H1 (cell line): ENCODE data around the gene UBASH3A. TPM values are rescaled to one million over a fixed set of nuclear protein-coding genes. Genes with fewer than 3 reads are reported as not detected.

Experiments used
- CTCF ChIA-PET: fragments of 300-600 bp; sonication (Branson Sonifier 250); formaldehyde crosslinking; loops from one replicate; lab custom pipeline; 2021; ENCODE audit not compliant: partially characterized antibody; lab: Charles Lee
- POLR2A ChIA-PET: fragments of 300-600 bp; sonication (Branson Sonifier 250); formaldehyde crosslinking; loops from one replicate; lab custom pipeline; 2021; ENCODE audit warnings: inconsistent platforms; ENCODE audit not compliant: partially characterized antibody; lab: Charles Lee
- DNase-seq, 2 experiments: peaks; one replicate each; pipeline versions ENCODE4 v3.0.0 to v3.0.0-alpha.2; 2010 to 2022; ENCODE audit warnings: low spot score in 2 of 2, low read depth in 1 of 2, mixed read lengths in 1 of 2
- FAIRE-seq: peaks from 2 replicates; lab custom pipeline; 2011; peaks lifted over from hg19 to GRCh38; lab: Jason Lieb, UNC
- H2AFZ ChIP-seq: 2 replicates; pipeline ENCODE4 v1.8.1; 2012; ENCODE audit warnings: low read length, inconsistent platforms
- H2AK5ac ChIP-seq: 2 replicates; pipeline ENCODE4 v1.6.1; 2013; ENCODE audit warnings: low read depth, low read length
- H2BK120ac ChIP-seq: replicated peaks from 2 replicates; pipeline ENCODE3; 2013; ENCODE audit warnings: low read depth, low read length, inconsistent platforms
- H2BK12ac ChIP-seq: 2 replicates; pipeline ENCODE4 v1.6.1; 2013; ENCODE audit warnings: low read depth, low read length
- H2BK15ac ChIP-seq: 2 replicates; pipeline ENCODE4 v1.6.1; 2013; ENCODE audit warnings: low read length
- H2BK20ac ChIP-seq: 2 replicates; pipeline ENCODE4 v1.6.1; 2013; ENCODE audit warnings: low read length
- H2BK5ac ChIP-seq: 2 replicates; pipeline ENCODE4 v1.6.1; 2013; ENCODE audit warnings: low read depth, low read length
- H3K14ac ChIP-seq: 2 replicates; pipeline ENCODE4 v1.6.1; 2013; ENCODE audit warnings: inconsistent platforms; ENCODE audit not compliant: insufficient read length
- H3K18ac ChIP-seq: 2 replicates; pipeline ENCODE4 v1.6.1; 2013; ENCODE audit warnings: low read length; ENCODE audit errors: extremely low read depth
- H3K23ac ChIP-seq: 2 replicates; pipeline ENCODE4 v1.6.1; 2013; ENCODE audit warnings: inconsistent platforms; ENCODE audit not compliant: insufficient read length
- H3K23me2 ChIP-seq: 2 replicates; pipeline ENCODE4 v1.6.1; 2013; ENCODE audit warnings: low read depth, low read length
- H3K27ac ChIP-seq: 2 replicates; pipeline ENCODE4 v1.6.1; 2011; ENCODE audit warnings: low read depth, low read length, inconsistent platforms
- H3K27me3 ChIP-seq, 4 experiments: replicated peaks in 1 of 4; 1 replicate in 1 of 4; 2 replicates in 3 of 4; pipeline versions ENCODE4 v1.6.1 to v1.8.1; 2011 to 2013; ENCODE audit warnings: low read length in 3 of 4, mild to moderate bottlenecking in 3 of 4, inconsistent platforms in 2 of 4, mixed read lengths in 2 of 4, moderate library complexity in 1 of 4; ENCODE audit not compliant: control insufficient read depth in 3 of 4, insufficient read depth in 3 of 4; ENCODE audit errors: extremely low read depth in 1 of 4
- H3K36me3 ChIP-seq, 4 experiments: 2 replicates each; pipeline versions ENCODE4 v1.6.1 to v1.8.1; 2011 to 2013; ENCODE audit warnings: mild to moderate bottlenecking in 4 of 4, low read length in 3 of 4, moderate library complexity in 2 of 4, control low read depth in 1 of 4, inconsistent platforms in 1 of 4; ENCODE audit not compliant: insufficient read depth in 4 of 4, control insufficient read depth in 2 of 4
- H3K4ac ChIP-seq: replicated peaks from 2 replicates; pipeline ENCODE3; 2013; ENCODE audit warnings: low read length, low read depth, mixed read lengths, inconsistent platforms; ENCODE audit not compliant: insufficient read length
- H3K4me1 ChIP-seq, 4 experiments: replicated peaks in 1 of 4; 1 replicate in 1 of 4; 2 replicates in 3 of 4; pipeline versions ENCODE4 v1.6.1 to v1.8.1; 2011 to 2013; ENCODE audit warnings: low read length in 3 of 4, inconsistent platforms in 2 of 4, mixed read lengths in 1 of 4; ENCODE audit not compliant: insufficient read depth in 4 of 4, control insufficient read depth in 3 of 4
- H3K4me2 ChIP-seq, 2 experiments: 2 replicates each; pipeline versions ENCODE4 v1.6.1 to v1.8.1; 2011 to 2013; ENCODE audit warnings: low read depth in 2 of 2, low read length in 2 of 2, control low read depth in 1 of 2, inconsistent platforms in 1 of 2, mild to moderate bottlenecking in 1 of 2; ENCODE audit not compliant: insufficient read depth in 1 of 2
- H3K4me3 ChIP-seq, 4 experiments: fragments of 200-600, 300-600 bp in 1 of 4; sonication (generic), shearing (Covaris generic), sonication (Bioruptor Twin) in 1 of 4; 2 replicates each; pipeline versions ENCODE4 v1.5.1 to v1.8.1; 2011 to 2016; ENCODE audit warnings: low read length in 4 of 4, low read depth in 3 of 4, control low read depth in 2 of 4, inconsistent platforms in 2 of 4, mild to moderate bottlenecking in 2 of 4, mixed read lengths in 1 of 4, moderate library complexity in 1 of 4; ENCODE audit not compliant: insufficient read depth in 2 of 4; ENCODE audit errors: extremely low read depth in 1 of 4
- H3K56ac ChIP-seq: replicated peaks from 2 replicates; pipeline ENCODE3; 2013; ENCODE audit warnings: low read depth, mild to moderate bottlenecking, mixed read lengths, low read length, inconsistent platforms; ENCODE audit not compliant: insufficient read length
- H3K79me1 ChIP-seq: 2 replicates; pipeline ENCODE4 v1.6.1; 2013; ENCODE audit warnings: low read depth, low read length, control low read depth
- H3K79me2 ChIP-seq, 2 experiments: 2 replicates each; pipeline versions ENCODE4 v1.6.1 to v1.8.1; 2012 to 2013; ENCODE audit warnings: low read length in 2 of 2, mild to moderate bottlenecking in 2 of 2, inconsistent platforms in 1 of 2; ENCODE audit not compliant: insufficient read depth in 2 of 2, control insufficient read depth in 1 of 2
- H3K9ac ChIP-seq, 4 experiments: replicated peaks in 1 of 4; 1 replicate in 1 of 4; 2 replicates in 3 of 4; pipeline versions ENCODE4 v1.6.1 to v1.8.1; 2011 to 2013; ENCODE audit warnings: low read depth in 3 of 4, low read length in 3 of 4, control low read depth in 2 of 4, mild to moderate bottlenecking in 2 of 4, moderate library complexity in 2 of 4, inconsistent platforms in 1 of 4; ENCODE audit errors: extremely low read depth in 1 of 4
- H3K9me3 ChIP-seq, 2 experiments: 2 replicates each; pipeline versions ENCODE4 v1.6.1 to v1.8.1; 2012 to 2013; ENCODE audit warnings: mild to moderate bottlenecking in 2 of 2, moderate library complexity in 2 of 2, control low read depth in 1 of 2, inconsistent platforms in 1 of 2, low read depth in 1 of 2, low read length in 1 of 2, mixed read lengths in 1 of 2; ENCODE audit not compliant: insufficient read depth in 2 of 2
- H4K20me1 ChIP-seq, 2 experiments: replicated peaks in 1 of 2; 2 replicates each; pipeline versions ENCODE3 to v1.8.1; 2011 to 2013; ENCODE audit warnings: inconsistent platforms in 2 of 2, low read length in 2 of 2, mild to moderate bottlenecking in 1 of 2; ENCODE audit not compliant: insufficient read depth in 2 of 2, control insufficient read depth in 1 of 2
- H4K5ac ChIP-seq: 2 replicates; pipeline ENCODE4 v1.6.1; 2013; ENCODE audit warnings: low read length, low read depth, mixed read lengths, inconsistent platforms; ENCODE audit not compliant: insufficient read length
- H4K8ac ChIP-seq: 2 replicates; pipeline ENCODE4 v1.8.0; 2013; ENCODE audit warnings: mild to moderate bottlenecking, moderate library complexity, low read length, inconsistent platforms; ENCODE audit not compliant: insufficient read depth; ENCODE audit errors: extremely low read depth
- H4K91ac ChIP-seq: replicated peaks from 2 replicates; pipeline ENCODE3; 2013; ENCODE audit warnings: low read length, mixed read lengths, inconsistent platforms; ENCODE audit not compliant: insufficient read length
- CBX5 ChIP-seq: fragments of 300-800, 300-1000 bp; sonication (generic); IDR thresholded peaks from 2 replicates; pipeline ENCODE4 v1.7.1; 2016; ENCODE audit warnings: antibody characterized with exemption, low read length, low read depth
- CBX8 ChIP-seq: fragments of 300-800, 300-1000 bp; sonication (generic); IDR thresholded peaks from 2 replicates; pipeline ENCODE4 v1.7.1; 2016; ENCODE audit warnings: low read depth, low read length, borderline replicate concordance
- CEBPB ChIP-seq: IDR thresholded peaks from 2 replicates; pipeline ENCODE4 v1.6.1; 2012; ENCODE audit warnings: low read depth, low read length
- CTCF ChIP-seq, 3 experiments: IDR thresholded peaks; 1 replicate in 2 of 3; 2 replicates in 1 of 3; pipeline versions ENCODE4 v1.5.1 to v1.6.1; 2011; ENCODE audit warnings: low read length in 3 of 3, mild to moderate bottlenecking in 3 of 3, inconsistent platforms in 2 of 3, low read depth in 1 of 3, moderate library complexity in 1 of 3; ENCODE audit not compliant: insufficient read depth in 1 of 3; ENCODE audit errors: control extremely low read depth in 1 of 3
- JUN ChIP-seq: IDR thresholded peaks from 2 replicates; pipeline ENCODE4 v1.6.1; 2011; ENCODE audit warnings: low read depth, mild to moderate bottlenecking, improper control_type of control experiment, low read length
- KDM1A ChIP-seq: fragments of 200-600, 300-600 bp; sonication (generic); IDR thresholded peaks from 2 replicates; pipeline ENCODE4 v1.7.1; 2016; ENCODE audit warnings: mild to moderate bottlenecking, low read length, borderline replicate concordance
- KDM5A ChIP-seq: fragments of 200-600 bp; IDR thresholded peaks from 2 replicates; pipeline ENCODE4 v1.7.1; 2012; ENCODE audit warnings: mild to moderate bottlenecking, low read length, inconsistent platforms, mixed read lengths
- POLR2AphosphoS5 ChIP-seq: IDR thresholded peaks from 2 replicates; pipeline ENCODE4 v1.6.1; 2011; ENCODE audit warnings: low read depth, low read length
- SP1 ChIP-seq: IDR thresholded peaks from 2 replicates; pipeline ENCODE4 v1.6.1; 2011; ENCODE audit warnings: low read depth, low read length
- SRF ChIP-seq: IDR thresholded peaks from 2 replicates; pipeline ENCODE4 v1.6.1; 2011; ENCODE audit warnings: mild to moderate bottlenecking, low read depth, low read length, moderate library complexity
- TEAD4 ChIP-seq: IDR thresholded peaks from 2 replicates; pipeline ENCODE4 v1.6.1; 2012; ENCODE audit warnings: low read depth, low read length, inconsistent platforms, mixed read lengths
- WGBS, 2 experiments: shearing (Covaris generic) in 1 of 2; methylation state at CpG; one replicate each; pipeline versions ENCODE4 v1.1.6 to v1.1.7; 2013 to 2015; ENCODE audit warnings: low lambda C conversion rate in 2 of 2, mixed read lengths in 2 of 2, inconsistent platforms in 1 of 2, low coverage in 1 of 2, missing lambda C conversion rate in 1 of 2; ENCODE audit not compliant: insufficient replicate concordance in 2 of 2, insufficient coverage in 1 of 2, insufficient read length in 1 of 2; ENCODE audit errors: extremely low coverage in 1 of 2, missing lambda C conversion rate in 1 of 2; 5-methylcytosine and 5-hydroxymethylcytosine counted together
- polyA plus RNA-seq, 7 experiments: library from polyadenylated mRNA; depleted of rRNA in 3 of 7; stranded (reverse) in 5 of 7; unstranded in 2 of 7; fragments of >200 nt in 5 of 7; fragments of 200-250 nt in 2 of 7; gene quantifications; 1 replicate in 5 of 7; 2 replicates in 1 of 7; 4 replicates in 1 of 7; pipeline versions ENCODE4 v1.2.1 to v1.2.3, GENCODE V29; 2011 to 2013; ENCODE audit warnings: missing spikeins in 2 of 7, mixed read lengths in 2 of 7
- total RNA-seq: library from RNA; stranded (reverse); fragmentation: NEBNext Ultra II Directional; extraction: Animal tissue kit (Norgen Biotek cat#: 25700); gene quantifications from 2 replicates; pipeline ENCODE4 v1.2.1, GENCODE V29; 2021
- TF ChIP-seq, protein P1 (sequence below): IDR thresholded peaks from 2 replicates; pipeline ENCODE4 v1.6.1; 2011; ENCODE audit warnings: low read depth, mild to moderate bottlenecking, low read length; ENCODE audit not compliant: insufficient read depth

Gene UBASH3A
- total and polyA plus RNA-seq, 2 of the 8 experiments (the other 6 are each of a cell fraction or from before 2014, with no cell fraction given) = not detected

- Histone ChIP-seq H3K4me2 (no peak overlapping the region), H3K36me3 (no peaks in the 10 kb centered on the region), H3K23ac (no peak overlapping the region), H3K79me1 (no peaks in the 10 kb centered on the region; the same call in 1 of the 2 replicates), H3K23me2 (no peaks in the 10 kb centered on the region), H2AK5ac (no peak overlapping the region), H2BK15ac (no peak overlapping the region), H3K4me1 (no peaks in the 10 kb centered on the region; a peak in 2 of 7 replicates), H4K8ac (no peak overlapping the region), H4K5ac (no peak overlapping the region), H3K18ac (no peak overlapping the region), H2BK20ac (no peak overlapping the region), H3K27ac (no peak overlapping the region), H3K14ac (no peak overlapping the region), H2BK12ac (no peak overlapping the region), H2BK5ac (no peak overlapping the region), H2BK120ac (no peak overlapping the region), H3K27me3 (no peaks in the 10 kb centered on the region), H2AFZ (no peak overlapping the region), H3K56ac (no peak overlapping the region), H4K91ac (no peak overlapping the region), H3K9ac (no peak overlapping the region), H3K79me2 (no peaks in the 10 kb centered on the region), H3K4me3 (no peak overlapping the region), H3K9me3 (peaks cover 8 to 9% of the 10 kb centered on the region in 2 experiments), H4K20me1 (no peaks in the 10 kb centered on the region), H3K4ac (no peak overlapping the region)
- WGBS, 2 experiments = 87% methylated on average over 12 of the region's 12 CpGs; no CpG with 5 or more reads in 1 of the 2 experiments
- no peak for DNase-seq
- ChIA-PET POLR2A (interaction anchor here (1.0 kb wide), 1 partner anchor 24 kb away, joined by 3 read pairs; no protein-coding TSS in a partner anchor), CTCF (interaction anchor here (0.7 to 4.0 kb wide), 7 partner anchors 12 to 233 kb away, joined by 3 to 28 read pairs (median 5); no protein-coding TSS in a partner anchor)
- FAIRE-seq = no peak
- TF ChIP-seq KDM1A (no peak), CTCF (IDR thresholded peaks at IDR 0.05; ENCODE audit: control extremely low read depth in 1 of 3, insufficient read depth in 1 of 3, low read depth in 1 of 3, low read length in 3 of 3) (no peak), CEBPB (no peak), CBX8 (no peak), SP1 (no peak), POLR2AphosphoS5 (no peak), SRF (no peak), CBX5 (no peak), JUN (no peak), KDM5A (no peak), TEAD4 (no peak)
- TF ChIP-seq, protein P1, sequence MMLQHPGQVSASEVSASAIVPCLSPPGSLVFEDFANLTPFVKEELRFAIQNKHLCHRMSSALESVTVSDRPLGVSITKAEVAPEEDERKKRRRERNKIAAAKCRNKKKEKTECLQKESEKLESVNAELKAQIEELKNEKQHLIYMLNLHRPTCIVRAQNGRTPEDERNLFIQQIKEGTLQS = no peak
Measured at GRCh38 chr21:42362198-42362597, 41.5 kb upstream of the UBASH3A start.
